MCF 10A (cell line): ENCODE results near the gene PLXDC1. TPM values are rescaled to one million over a fixed set of nuclear protein-coding genes. Genes with fewer than 3 reads are reported as not detected.

Experiments
- BruUV-seq: library from RNA; stranded (reverse); fragments of 400-500 nt; replicated peaks from 2 replicates; lab custom pipeline; 2021; lab: Mats Ljungman, UMichigan
- CTCF ChIA-PET: fragments of 300-600 bp; sonication (Branson Sonifier 250); formaldehyde crosslinking; extraction: SDS; loops from one replicate; lab custom pipeline; 2021; ENCODE audit warnings: antibody characterized with exemption, inconsistent platforms; lab: Yijun Ruan, JAX
- POLR2A ChIA-PET: fragments of 300-600, 350-650 bp; sonication (Branson Sonifier 250); formaldehyde crosslinking; extraction: SDS; loops from one replicate; lab custom pipeline; 2020; ENCODE audit warnings: antibody characterized with exemption, inconsistent platforms; lab: Yijun Ruan, JAX
- DNase-seq: peaks from one replicate; pipeline ENCODE4 v3.0.0-alpha.2; 2018; ENCODE audit not compliant: unreplicated experiment
- H3K27ac Mint-ChIP-seq: one replicate; pipeline ENCODE4 v1.8.0; 2022; ENCODE audit warnings: mild to moderate bottlenecking, low read depth, mixed read lengths; ENCODE audit not compliant: unreplicated experiment
- H3K27me3 Mint-ChIP-seq: one replicate; pipeline ENCODE4 v1.8.0; 2022; ENCODE audit warnings: mixed read lengths; ENCODE audit not compliant: insufficient read depth, unreplicated experiment
- H3K36me3 Mint-ChIP-seq: one replicate; pipeline ENCODE4 v1.8.0; 2022; ENCODE audit warnings: mild to moderate bottlenecking, moderate library complexity, mixed read lengths; ENCODE audit not compliant: insufficient read depth, unreplicated experiment
- H3K4me1 Mint-ChIP-seq: one replicate; pipeline ENCODE4 v1.8.0; 2022; ENCODE audit warnings: mixed read lengths; ENCODE audit not compliant: insufficient read depth, unreplicated experiment
- H3K4me3 Mint-ChIP-seq: one replicate; pipeline ENCODE4 v1.8.0; 2022; ENCODE audit warnings: mild to moderate bottlenecking, moderate library complexity, mixed read lengths; ENCODE audit not compliant: unreplicated experiment
- H3K9me3 Mint-ChIP-seq: one replicate; pipeline ENCODE4 v1.8.0; 2022; ENCODE audit warnings: mixed read lengths; ENCODE audit not compliant: unreplicated experiment
- CTCF ChIP-seq: fragments of 200-600 bp; IDR thresholded peaks from one replicate; pipeline ENCODE4 v1.8.0; 2022; ENCODE audit warnings: antibody characterized with exemption, mild to moderate bottlenecking; ENCODE audit not compliant: unreplicated experiment
- intact Hi-C: fragments of 100-400 bp; cut with micrococcal nuclease; formaldehyde crosslinking; loops from 2 replicates; pipeline ENCODE4 v1.14.1; 2022
- total RNA-seq: library from RNA; stranded (reverse); gene quantifications from 2 replicates; pipeline ENCODE4 v1.2.3, GENCODE V29; 2022

The PLXDC1 gene
- total RNA-seq, 1 experiment from 2014 or later: 0.61 TPM

GRCh38 chr17:39094607-39095308 lies 56.7 kb downstream of the PLXDC1 start:
- no peaks in the 10 kb centered on the region for H3K9me3 Mint-ChIP-seq
- ChIA-PET CTCF (no interaction called here), POLR2A (no interaction called here)
- no TSS peak for BruUV-seq
- no peak for DNase-seq
- H3K4me1 Mint-ChIP-seq: no peaks in the 10 kb centered on the region
- intact Hi-C loops: no loop called here
- no peaks in the 10 kb centered on the region for H3K36me3 Mint-ChIP-seq
- H3K27ac Mint-ChIP-seq: no peak overlapping the region
- peaks cover 31% of the 10 kb centered on the region for H3K27me3 Mint-ChIP-seq
- no peak overlapping the region for H3K4me3 Mint-ChIP-seq
- TF ChIP-seq CTCF: no peak

- H3K4me1 Mint-ChIP-seq: no peaks in the 10 kb centered on the region
- peaks cover 16% of the 10 kb centered on the region for H3K27me3 Mint-ChIP-seq
- ChIA-PET POLR2A (no interaction called here), CTCF (no interaction called here)
- no peak overlapping the region for H3K4me3 Mint-ChIP-seq
- no peaks in the 10 kb centered on the region for H3K9me3 Mint-ChIP-seq
- intact Hi-C loops: no loop called here
- H3K36me3 Mint-ChIP-seq: no peaks in the 10 kb centered on the region
- TF ChIP-seq CTCF: no peak
- no TSS peak for BruUV-seq
- DNase-seq: no peak
- H3K27ac Mint-ChIP-seq: no peak overlapping the region
Measured at GRCh38 chr17:39092692-39093230, 58.7 kb downstream of the PLXDC1 start.

GRCh38 chr17:39090908-39091665 lies 60.4 kb downstream of the PLXDC1 start:
- DNase-seq: no peak
- no peak for TF ChIP-seq CTCF
- no peak overlapping the region for H3K4me3 Mint-ChIP-seq
- H3K27ac Mint-ChIP-seq: no peak overlapping the region
- POLR2A ChIA-PET: interaction anchor here (0.7 kb wide), 1 partner anchor 15 kb away, joined by 3 read pairs; no protein-coding TSS in a partner anchor
- peaks cover 16% of the 10 kb centered on the region for H3K27me3 Mint-ChIP-seq
- H3K4me1 Mint-ChIP-seq: no peaks in the 10 kb centered on the region
- no TSS peak for BruUV-seq
- intact Hi-C loops: no loop called here
- CTCF ChIA-PET: interaction anchor here (0.6 to 0.9 kb wide), 2 partner anchors 22 to 74 kb away, joined by 3 read pairs; no protein-coding TSS in a partner anchor
- H3K9me3 Mint-ChIP-seq: no peaks in the 10 kb centered on the region
- no peaks in the 10 kb centered on the region for H3K36me3 Mint-ChIP-seq

GRCh38 chr17:39090400-39090799 lies 61.0 kb downstream of the PLXDC1 start:
- H3K4me3 Mint-ChIP-seq: no peak overlapping the region
- no peaks in the 10 kb centered on the region for H3K36me3 Mint-ChIP-seq
- no peak for DNase-seq
- peaks cover 17% of the 10 kb centered on the region for H3K27me3 Mint-ChIP-seq
- no peaks in the 10 kb centered on the region for H3K9me3 Mint-ChIP-seq
- intact Hi-C loops: no loop called here
- no peak overlapping the region for H3K27ac Mint-ChIP-seq
- TF ChIP-seq CTCF: no peak
- CTCF ChIA-PET: interaction anchor here (0.6 to 1.3 kb wide), 3 partner anchors 21 to 145 kb away, joined by 3 to 4 read pairs (median 3); no protein-coding TSS in a partner anchor
- POLR2A ChIA-PET: interaction anchor here (0.7 kb wide), 1 partner anchor 14 kb away, joined by 3 read pairs; no protein-coding TSS in a partner anchor
- BruUV-seq: no TSS peak
- H3K4me1 Mint-ChIP-seq: no peaks in the 10 kb centered on the region
